ENCODE results near the gene SDCCAG8. TPM values are rescaled to one million over a fixed set of nuclear protein-coding genes. Genes with fewer than 3 reads are reported as not detected.

The SDCCAG8 gene
- total and polyA plus RNA-seq, 2 experiments from 2014 or later = 28.0 to 66.7 TPM

DNA sequence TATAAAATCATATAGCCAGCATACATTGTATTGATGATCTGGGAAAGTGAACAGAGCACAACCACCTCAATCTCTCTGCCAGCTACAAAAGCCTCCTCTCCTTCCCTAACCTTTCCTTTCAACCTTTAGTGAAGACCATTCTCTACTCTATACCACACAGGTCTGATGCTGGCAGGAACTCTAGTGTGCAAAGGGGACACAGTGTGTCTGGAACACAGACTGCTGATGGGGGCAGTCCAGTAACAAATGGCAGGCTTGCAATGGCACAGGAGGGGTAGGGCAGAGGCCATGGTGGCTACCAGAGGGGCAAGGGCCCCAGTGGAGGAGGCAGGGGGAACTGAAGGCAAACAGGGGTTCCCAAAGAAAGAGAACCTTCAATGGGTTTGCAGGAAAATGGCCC is 37.8 kb upstream of the SDCCAG8 start (continued):
- TF ChIP-seq, protein P1, sequence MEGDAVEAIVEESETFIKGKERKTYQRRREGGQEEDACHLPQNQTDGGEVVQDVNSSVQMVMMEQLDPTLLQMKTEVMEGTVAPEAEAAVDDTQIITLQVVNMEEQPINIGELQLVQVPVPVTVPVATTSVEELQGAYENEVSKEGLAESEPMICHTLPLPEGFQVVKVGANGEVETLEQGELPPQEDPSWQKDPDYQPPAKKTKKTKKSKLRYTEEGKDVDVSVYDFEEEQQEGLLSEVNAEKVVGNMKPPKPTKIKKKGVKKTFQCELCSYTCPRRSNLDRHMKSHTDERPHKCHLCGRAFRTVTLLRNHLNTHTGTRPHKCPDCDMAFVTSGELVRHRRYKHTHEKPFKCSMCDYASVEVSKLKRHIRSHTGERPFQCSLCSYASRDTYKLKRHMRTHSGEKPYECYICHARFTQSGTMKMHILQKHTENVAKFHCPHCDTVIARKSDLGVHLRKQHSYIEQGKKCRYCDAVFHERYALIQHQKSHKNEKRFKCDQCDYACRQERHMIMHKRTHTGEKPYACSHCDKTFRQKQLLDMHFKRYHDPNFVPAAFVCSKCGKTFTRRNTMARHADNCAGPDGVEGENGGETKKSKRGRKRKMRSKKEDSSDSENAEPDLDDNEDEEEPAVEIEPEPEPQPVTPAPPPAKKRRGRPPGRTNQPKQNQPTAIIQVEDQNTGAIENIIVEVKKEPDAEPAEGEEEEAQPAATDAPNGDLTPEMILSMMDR (conservative IDR thresholded peaks at IDR 0.05; ENCODE audit: low read depth in 2 of 2) = no peak
- TF ChIP-seq CREB1 (CRISPR knock-in tag; IDR thresholded peaks at IDR 0.05; ENCODE audit: low read depth) (no peak), EZH2 (IDR thresholded peaks at IDR 0.05; ENCODE audit: low read depth, unreplicated experiment) (no peak), JUNB (IDR thresholded peaks at IDR 0.05; ENCODE audit: unreplicated experiment) (no peak), POLR2AphosphoS5 (IDR thresholded peaks at IDR 0.05; ENCODE audit: low read depth) (no peak), NANOG (IDR thresholded peaks at IDR 0.05; ENCODE audit: borderline replicate concordance) (no peak), ZNF114 (CRISPR knock-in tag; IDR thresholded peaks at IDR 0.05) (no peak)
- TF ChIP-seq, protein P2, sequence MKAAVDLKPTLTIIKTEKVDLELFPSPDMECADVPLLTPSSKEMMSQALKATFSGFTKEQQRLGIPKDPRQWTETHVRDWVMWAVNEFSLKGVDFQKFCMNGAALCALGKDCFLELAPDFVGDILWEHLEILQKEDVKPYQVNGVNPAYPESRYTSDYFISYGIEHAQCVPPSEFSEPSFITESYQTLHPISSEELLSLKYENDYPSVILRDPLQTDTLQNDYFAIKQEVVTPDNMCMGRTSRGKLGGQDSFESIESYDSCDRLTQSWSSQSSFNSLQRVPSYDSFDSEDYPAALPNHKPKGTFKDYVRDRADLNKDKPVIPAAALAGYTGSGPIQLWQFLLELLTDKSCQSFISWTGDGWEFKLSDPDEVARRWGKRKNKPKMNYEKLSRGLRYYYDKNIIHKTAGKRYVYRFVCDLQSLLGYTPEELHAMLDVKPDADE (IDR thresholded peaks at IDR 0.05) = no peak

DNA sequence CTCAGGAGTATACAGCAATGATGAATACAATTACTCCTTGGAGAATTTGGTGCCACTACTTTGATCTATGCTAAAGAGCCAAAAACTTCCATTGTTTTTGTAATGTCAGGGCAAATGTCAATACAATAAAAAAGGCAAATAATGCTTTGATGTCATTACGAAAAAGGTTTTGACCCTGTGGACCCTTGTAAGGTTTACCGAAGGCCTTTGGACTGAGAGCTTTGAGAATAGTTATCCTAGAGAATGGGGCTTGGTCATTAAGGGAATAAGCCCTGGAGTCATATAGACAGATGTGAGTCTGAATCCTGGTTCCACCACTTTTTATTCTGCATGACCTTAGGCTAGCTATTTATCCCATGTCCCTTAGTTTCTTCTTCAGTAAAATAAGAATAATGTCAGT is 28.2 kb upstream of the SDCCAG8 start:
- no peaks in the 10 kb centered on the region for H3K27me3 ChIP-seq (ENCODE audit: insufficient read depth)
- peaks cover 94% of the 10 kb centered on the region for H3K79me2 ChIP-seq (replicated peaks; ENCODE audit: insufficient read depth)
- H3K27me3 Mint-ChIP-seq (ENCODE audit: insufficient read depth, low read depth, poor library complexity) = no peaks in the 10 kb centered on the region
- no peaks in the 10 kb centered on the region for H3K9me2 ChIP-seq (ENCODE audit: insufficient read depth)
- no peak overlapping the region for H3K27ac Mint-ChIP-seq
- H3K9me3 Mint-ChIP-seq = peaks cover 30% of the 10 kb centered on the region
- no peak overlapping the region for H3K4me3 ChIP-seq
- ATAC-seq (no peak), DNase-seq (ENCODE audit: low spot score) (no peak)
- H3K36me3 Mint-ChIP-seq (ENCODE audit: low read depth) = peaks cover 47% of the 10 kb centered on the region
- H3K4me3 Mint-ChIP-seq = no peak overlapping the region
- H3K36me3 ChIP-seq (ENCODE audit: insufficient read depth) = peaks cover 12% of the 10 kb centered on the region
- H2AFZ ChIP-seq = no peak overlapping the region
- no peaks in the 10 kb centered on the region; the same call in 2 of the 3 replicates for H3K4me1 Mint-ChIP-seq
- H3K4me2 ChIP-seq = no peak overlapping the region
- no peaks in the 10 kb centered on the region for H3F3A ChIP-seq (replicated peaks; ENCODE audit: low read depth)
- H3K4me1 ChIP-seq (ENCODE audit: insufficient read depth) = no peaks in the 10 kb centered on the region
- TF ChIP-seq, protein P1 (conservative IDR thresholded peaks at IDR 0.05; ENCODE audit: low read depth in 2 of 2) = no peak
- TF ChIP-seq JUNB (IDR thresholded peaks at IDR 0.05; ENCODE audit: unreplicated experiment) = no peak
- no peak overlapping the region for H3K27ac ChIP-seq (ENCODE audit: low read depth)
- H4K20me1 ChIP-seq (replicated peaks; ENCODE audit: insufficient read depth) = peaks cover 18% of the 10 kb centered on the region

DNA sequence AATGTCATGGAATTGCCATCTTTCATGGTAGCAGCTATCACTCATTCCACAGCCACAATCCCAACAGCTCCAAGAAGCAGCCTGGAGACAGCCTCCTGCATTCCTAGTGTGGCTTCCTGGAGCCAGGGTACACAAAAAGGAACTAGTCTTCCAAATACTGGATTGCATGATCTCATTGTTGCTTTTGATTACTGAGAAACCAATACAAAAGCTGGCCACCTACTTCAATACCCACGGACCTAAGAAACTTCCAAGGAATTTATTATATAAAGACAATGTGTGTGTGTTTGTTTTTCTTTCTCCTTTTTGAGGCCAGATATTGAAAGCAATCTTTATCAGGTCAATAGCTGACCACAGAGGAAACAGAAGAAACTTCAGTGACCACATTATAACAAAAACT is 26.3 kb upstream of the SDCCAG8 start:
- Histone ChIP-seq H2AFZ (no peak overlapping the region), H3K4me2 (no peak overlapping the region), H3K79me2 (replicated peaks; ENCODE audit: insufficient read depth) (peaks cover 97% of the 10 kb centered on the region), H3K4me3 (no peak overlapping the region), H3K4me1 (ENCODE audit: insufficient read depth) (no peaks in the 10 kb centered on the region), H3K36me3 (ENCODE audit: insufficient read depth) (peaks cover 13% of the 10 kb centered on the region), H3K9me2 (ENCODE audit: insufficient read depth) (no peaks in the 10 kb centered on the region), H3F3A (replicated peaks; ENCODE audit: low read depth) (no peaks in the 10 kb centered on the region), H3K27me3 (ENCODE audit: insufficient read depth) (no peaks in the 10 kb centered on the region), H3K27ac (ENCODE audit: low read depth) (no peak overlapping the region), H4K20me1 (replicated peaks; ENCODE audit: insufficient read depth) (peaks cover 18% of the 10 kb centered on the region)
- Mint-ChIP-seq H3K27ac (no peak overlapping the region), H3K9me3 (peaks cover 30% of the 10 kb centered on the region), H3K4me1 (no peaks in the 10 kb centered on the region; the same call in 2 of the 3 replicates), H3K27me3 (ENCODE audit: insufficient read depth, low read depth, poor library complexity) (no peaks in the 10 kb centered on the region), H3K4me3 (no peak overlapping the region), H3K36me3 (ENCODE audit: low read depth) (peaks cover 51% of the 10 kb centered on the region)
- DNase-seq (ENCODE audit: low spot score) (no peak), ATAC-seq (no peak)
- TF ChIP-seq ZNF331 (CRISPR knock-in tag; IDR thresholded peaks at IDR 0.05; ENCODE audit: low read depth) = no peak
- TF ChIP-seq EZH2phosphoT487 (IDR thresholded peaks at IDR 0.05; ENCODE audit: unreplicated experiment) = no peak

All from GM23338 (cell line).